ENCODE data around the gene CAVIN2. TPM values are rescaled to one million over a fixed set of nuclear protein-coding genes. Genes with fewer than 3 reads are reported as not detected.

Gene CAVIN2
- total and polyA plus RNA-seq, 4 donors, result 55.1 to 160 (median 104) TPM

- ATAC-seq (ENCODE audit: insufficient read depth, low FRiP score) (no peak), DNase-seq (no peak)
- Histone ChIP-seq H3K4me3 (no peak overlapping the region), H3K9ac (ENCODE audit: insufficient read depth in 1 of 2, low read length in 2 of 2) (no peak overlapping the region), H3K9me3 (ENCODE audit: control insufficient read depth in 4 of 4, insufficient read depth in 3 of 4, low read length in 3 of 4) (peaks cover 0 to 2% (median 0%) of the 10 kb centered on the region in 4 donors), H3K27me3 (ENCODE audit: control insufficient read depth in 3 of 3, insufficient read depth in 3 of 3, low read length in 2 of 3) (no peaks in the 10 kb centered on the region), H3K27ac (ENCODE audit: low read depth in 1 of 2, low read length in 1 of 2) (no peak overlapping the region), H3K36me3 (ENCODE audit: control insufficient read depth in 4 of 4, insufficient read depth in 4 of 4, low read length in 4 of 4) (no peaks in the 10 kb centered on the region), H3K4me1 (ENCODE audit: control insufficient read depth in 5 of 5, insufficient read depth in 5 of 5, low read length in 5 of 5) (peaks cover 0 to 4% (median 0%) of the 10 kb centered on the region in 5 donors)
- no peak for TF ChIP-seq CTCF (IDR thresholded peaks at IDR 0.05; ENCODE audit: control extremely low read depth, extremely low read depth)
- WGBS, 2 donors, result 91 to 92% methylated on average over 2 of the region's 2 CpGs
Observed at GRCh38 chr2:191795715-191796114, 51.2 kb downstream of the CAVIN2 start.

GRCh38 chr2:191791953-191792560 is 54.8 kb downstream of the CAVIN2 start:
- no peak overlapping the region for H3K4me3 ChIP-seq
- DNase-seq (no peak), ATAC-seq (ENCODE audit: insufficient read depth, low FRiP score) (no peak)
- no peaks in the 10 kb centered on the region for H3K27me3 ChIP-seq (ENCODE audit: control insufficient read depth in 3 of 3, insufficient read depth in 3 of 3, low read length in 2 of 3)
- no peaks in the 10 kb centered on the region for H3K4me1 ChIP-seq (ENCODE audit: control insufficient read depth in 5 of 5, insufficient read depth in 5 of 5, low read length in 5 of 5)
- peaks cover 0 to 2% (median 0%) of the 10 kb centered on the region in 4 donors for H3K9me3 ChIP-seq (ENCODE audit: control insufficient read depth in 4 of 4, insufficient read depth in 3 of 4, low read length in 3 of 4)
- no peak overlapping the region for H3K9ac ChIP-seq (ENCODE audit: insufficient read depth in 1 of 2, low read length in 2 of 2)
- H3K36me3 ChIP-seq (ENCODE audit: control insufficient read depth in 4 of 4, insufficient read depth in 4 of 4, low read length in 4 of 4), result no peaks in the 10 kb centered on the region
- TF ChIP-seq CTCF (IDR thresholded peaks at IDR 0.05; ENCODE audit: control extremely low read depth, extremely low read depth), result no peak
- WGBS, 2 donors, result 80 to 89% methylated on average over 3 of the region's 3 CpGs
- H3K27ac ChIP-seq (ENCODE audit: low read depth in 1 of 2, low read length in 1 of 2), result no peak overlapping the region

- no peak overlapping the region for H3K27ac ChIP-seq (ENCODE audit: low read depth in 1 of 2, low read length in 1 of 2)
- H3K4me3 ChIP-seq, result no peak overlapping the region
- no peaks in the 10 kb centered on the region for H3K36me3 ChIP-seq (ENCODE audit: control insufficient read depth in 4 of 4, insufficient read depth in 4 of 4, low read length in 4 of 4)
- no peaks in the 10 kb centered on the region for H3K27me3 ChIP-seq (ENCODE audit: control insufficient read depth in 3 of 3, insufficient read depth in 3 of 3, low read length in 2 of 3)
- DNase-seq, result no peak
- WGBS, 2 donors, result 40 to 80% methylated on average over 1 of the region's 1 CpG
- peaks cover 0 to 4% (median under 1%) of the 10 kb centered on the region in 4 donors for H3K9me3 ChIP-seq (ENCODE audit: control insufficient read depth in 4 of 4, insufficient read depth in 3 of 4, low read length in 3 of 4)
- H3K9ac ChIP-seq (ENCODE audit: insufficient read depth in 1 of 2, low read length in 2 of 2), result no peak overlapping the region
- no peak for ATAC-seq (ENCODE audit: insufficient read depth, low FRiP score)
- no peaks in the 10 kb centered on the region for H3K4me1 ChIP-seq (ENCODE audit: control insufficient read depth in 5 of 5, insufficient read depth in 5 of 5, low read length in 5 of 5)
- no peak for TF ChIP-seq CTCF (IDR thresholded peaks at IDR 0.05; ENCODE audit: control extremely low read depth, extremely low read depth)
Observed at GRCh38 chr2:191790737-191791136, 56.2 kb downstream of the CAVIN2 start.

- 71 to 86% methylated on average over 4 of the region's 4 CpGs for WGBS, 2 donors
- H3K9ac ChIP-seq (ENCODE audit: insufficient read depth in 1 of 2, low read length in 2 of 2), result no peak overlapping the region
- peaks cover 0 to 4% (median under 1%) of the 10 kb centered on the region in 4 donors for H3K9me3 ChIP-seq (ENCODE audit: control insufficient read depth in 4 of 4, insufficient read depth in 3 of 4, low read length in 3 of 4)
- ATAC-seq (ENCODE audit: insufficient read depth, low FRiP score), result no peak
- TF ChIP-seq CTCF (IDR thresholded peaks at IDR 0.05; ENCODE audit: control extremely low read depth, extremely low read depth), result no peak
- no peak overlapping the region for H3K4me3 ChIP-seq
- H3K4me1 ChIP-seq (ENCODE audit: control insufficient read depth in 5 of 5, insufficient read depth in 5 of 5, low read length in 5 of 5), result no peaks in the 10 kb centered on the region
- H3K27me3 ChIP-seq (ENCODE audit: control insufficient read depth in 3 of 3, insufficient read depth in 3 of 3, low read length in 2 of 3), result no peaks in the 10 kb centered on the region
- no peaks in the 10 kb centered on the region for H3K36me3 ChIP-seq (ENCODE audit: control insufficient read depth in 4 of 4, insufficient read depth in 4 of 4, low read length in 4 of 4)
- no peak overlapping the region for H3K27ac ChIP-seq (ENCODE audit: low read depth in 1 of 2, low read length in 1 of 2)
- DNase-seq, result peak in 2 of 3 donors; percentile 9 to 37
Observed at GRCh38 chr2:191789796-191790195, 57.1 kb downstream of the CAVIN2 start.

Data from lung (tissue), 12 donors.